Breast epithelium (tissue), 4 donors: Measurements from ENCODE around the gene IQGAP1. TPM values are rescaled to one million over a fixed set of nuclear protein-coding genes. Genes with fewer than 3 reads are reported as not detected.
"Not testable (repeated sequence)": the region's sequence is repeated elsewhere in the genome, so short reads cannot be mapped to it uniquely, and the experiment has no call there.

Experiments
- DNase-seq, 2 donors: peaks; one replicate each; pipeline ENCODE4 v3.0.0-alpha.2; 2019; ENCODE audit warnings: low spot score in 2 of 2
- H3K27ac ChIP-seq, 2 donors: fragments of 200-600 bp; sonication (generic) in 1 of 2; one replicate each; pipeline ENCODE4 v1.5.1; 2016 to 2019; ENCODE audit warnings: mild to moderate bottlenecking in 1 of 2
- H3K27me3 ChIP-seq, 2 donors: fragments of 200-600 bp; sonication (generic) in 1 of 2; one replicate each; pipeline versions ENCODE4 v1.5.1 to v1.6.0; 2017 to 2019; ENCODE audit warnings: control low read depth in 1 of 2, mild to moderate bottlenecking in 1 of 2
- H3K36me3 ChIP-seq: fragments of 200-600 bp; one replicate; pipeline ENCODE4 v1.5.1; 2019
- H3K4me1 ChIP-seq, 2 donors: fragments of 200-600 bp; sonication (generic); one replicate each; pipeline ENCODE4 v1.5.1; 2016 to 2019; ENCODE audit warnings: control low read depth in 1 of 2
- H3K4me3 ChIP-seq, 3 donors: fragments of 200-600 bp; sonication (generic); 1 replicate in 2 of 3; 2 replicates in 1 of 3; pipeline ENCODE4 v1.5.1; 2016 to 2019; ENCODE audit warnings: mild to moderate bottlenecking in 3 of 3, moderate library complexity in 2 of 3
- H3K9me3 ChIP-seq, 2 donors: fragments of 200-600 bp; sonication (generic) in 1 of 2; one replicate each; pipeline ENCODE4 v1.5.1; 2016 to 2019; ENCODE audit warnings: control low read depth in 1 of 2
- CTCF ChIP-seq, 3 donors: fragments of 450-650 bp; IDR thresholded peaks; one replicate each; pipeline ENCODE4 v1.5.1; 2016 to 2017; ENCODE audit warnings: antibody characterized with exemption in 3 of 3, mild to moderate bottlenecking in 3 of 3, moderate library complexity in 3 of 3
- POLR2A ChIP-seq: fragments of 450-650 bp; IDR thresholded peaks from one replicate; pipeline ENCODE4 v1.6.1; 2016; ENCODE audit warnings: antibody characterized with exemption, mild to moderate bottlenecking, moderate library complexity
- POLR2AphosphoS5 ChIP-seq, 3 donors: sonication (generic); formaldehyde crosslinking; IDR thresholded peaks; one replicate each; pipeline ENCODE4 v1.6.1; 2017; ENCODE audit warnings: antibody characterized with exemption in 3 of 3
- intact Hi-C: fragments of 100-400 bp; cut with DNase I; formaldehyde crosslinking; loops from one replicate; pipeline ENCODE4 v1.15.1; 2023; ENCODE audit warnings: low total_unique reads
- total RNA-seq, 3 donors: library from RNA; depleted of rRNA; stranded (reverse); fragments of >200 nt; gene quantifications; one replicate each; pipeline ENCODE4 v1.1.0, GENCODE V29; 2016

Gene IQGAP1
- total RNA-seq, 3 donors from 2014 or later, result 244 to 387 (median 288) TPM

DNA sequence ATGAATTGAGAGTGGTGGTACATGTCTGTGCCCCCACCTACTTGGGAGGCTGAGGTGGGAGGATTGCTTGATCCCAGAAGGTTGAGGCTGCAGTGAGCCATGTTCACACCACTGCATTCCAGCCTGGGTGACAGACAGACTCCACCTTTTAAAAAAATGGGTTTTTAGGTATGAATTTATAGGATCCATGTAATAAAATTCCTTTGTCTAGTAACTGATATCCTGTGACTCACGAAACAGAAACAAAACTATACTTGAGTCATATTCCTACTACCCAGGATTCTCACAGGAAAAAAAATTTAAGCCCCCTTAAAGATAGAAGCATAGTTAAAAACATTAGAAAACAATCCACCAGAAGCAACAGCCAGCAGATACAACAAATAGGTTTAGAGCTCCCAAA, 131.6 kb downstream of the IQGAP1 start:
- no peak for TF ChIP-seq POLR2A
- no peak for TF ChIP-seq CTCF (IDR thresholded peaks at IDR 0.05)
- TF ChIP-seq POLR2AphosphoS5 (IDR thresholded peaks at IDR 0.05), result no peak
- no peaks in the 10 kb centered on the region for H3K9me3 ChIP-seq
- H3K36me3 ChIP-seq, result no peaks in the 10 kb centered on the region
- H3K4me1 ChIP-seq, result no peaks in the 10 kb centered on the region
- no peak overlapping the region for H3K4me3 ChIP-seq
- intact Hi-C loops, result no loop called here
- no peak overlapping the region for H3K27ac ChIP-seq
- H3K27me3 ChIP-seq, result no peaks in the 10 kb centered on the region
- DNase-seq, result no peak

DNA sequence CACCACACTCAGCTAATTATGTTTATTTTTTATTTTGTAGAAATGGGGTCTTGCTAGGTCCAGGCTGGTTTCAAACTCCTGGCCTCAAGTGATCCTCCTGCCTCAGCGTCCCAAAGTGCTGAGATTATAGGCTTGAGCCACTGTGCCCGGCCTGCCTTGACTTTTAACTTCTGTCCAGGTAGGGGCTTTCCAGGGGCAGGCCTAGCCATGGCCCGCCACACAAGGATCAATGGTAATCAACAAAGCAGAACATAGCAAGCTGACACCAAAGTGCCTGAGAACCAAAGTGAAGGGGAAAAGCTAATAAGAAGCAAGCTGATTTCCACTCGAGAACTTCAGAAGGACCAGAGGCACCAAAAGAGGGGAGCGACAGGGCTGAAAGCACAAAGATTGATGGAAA, 132.3 kb downstream of the IQGAP1 start:
- Histone ChIP-seq H3K27me3 (no peaks in the 10 kb centered on the region), H3K36me3 (no peaks in the 10 kb centered on the region), H3K4me1 (no peaks in the 10 kb centered on the region), H3K27ac (no peak overlapping the region), H3K4me3 (no peak overlapping the region), H3K9me3 (no peaks in the 10 kb centered on the region)
- no peak for TF ChIP-seq POLR2A
- no peak for TF ChIP-seq POLR2AphosphoS5 (IDR thresholded peaks at IDR 0.05)
- TF ChIP-seq CTCF (IDR thresholded peaks at IDR 0.05), result no peak
- DNase-seq, result no peak
- intact Hi-C loops, result no loop called here

- Histone ChIP-seq H3K36me3 (no peaks in the 10 kb centered on the region), H3K4me3 (no peak overlapping the region), H3K27me3 (no peaks in the 10 kb centered on the region), H3K4me1 (no peaks in the 10 kb centered on the region), H3K9me3 (no peaks in the 10 kb centered on the region), H3K27ac (no peak overlapping the region)
- TF ChIP-seq POLR2A (no peak), POLR2AphosphoS5 (IDR thresholded peaks at IDR 0.05) (no peak), CTCF (IDR thresholded peaks at IDR 0.05) (no peak)
- DNase-seq, result no peak
- intact Hi-C loops, result no loop called here
These were observed 135.3 kb downstream of the IQGAP1 start for GRCh38 chr15:90523373-90523772.

- H3K27ac ChIP-seq, H3K27me3 ChIP-seq, DNase-seq, H3K4me1 ChIP-seq, intact Hi-C loops, H3K36me3 ChIP-seq, H3K4me3 ChIP-seq, H3K9me3 ChIP-seq: not testable (repeated sequence)
These were observed 136.2 kb downstream of the IQGAP1 start for GRCh38 chr15:90524018-90524803.

GRCh38 chr15:90529011-90529370, 140.9 kb downstream of the IQGAP1 start:
- no peak for DNase-seq
- H3K27ac ChIP-seq, result peak overlapping the region; percentile 91 to 99
- TF ChIP-seq POLR2AphosphoS5 (IDR thresholded peaks at IDR 0.05), result no peak
- TF ChIP-seq CTCF (IDR thresholded peaks at IDR 0.05), result no peak
- no peak for TF ChIP-seq POLR2A
- peak overlapping the region; percentile 68 to 99 (median 82) for H3K4me3 ChIP-seq
- H3K9me3 ChIP-seq, result no peaks in the 10 kb centered on the region
- no peaks in the 10 kb centered on the region for H3K27me3 ChIP-seq
- intact Hi-C loops, result no loop called here
- no peaks in the 10 kb centered on the region for H3K36me3 ChIP-seq
- H3K4me1 ChIP-seq, result no peaks in the 10 kb centered on the region
